HT1080 (cell line): ENCODE results near the gene CYREN. TPM values are rescaled to one million over a fixed set of nuclear protein-coding genes. Genes with fewer than 3 reads are reported as not detected.
"Not testable (repeated sequence)": the region's sequence is repeated elsewhere in the genome, so short reads cannot be mapped to it uniquely, and the experiment has no call there.

Experiments
- DNase-seq: peaks from one replicate; pipeline ENCODE4 v3.0.0-alpha.2; 2015; ENCODE audit warnings: low read depth
- total RNA-seq: library from RNA; depleted of rRNA; stranded (reverse); fragments of >200 nt; shearing (Covaris generic); gene quantifications from 2 replicates; pipeline ENCODE4 v1.2.3, GENCODE V29; 2014

Gene CYREN
- total RNA-seq, 1 experiment from 2014 or later = 69.9 TPM

GRCh38 chr7:135179321-135179925, 8.9 kb upstream of the CYREN start:
- no peak for DNase-seq

DNA sequence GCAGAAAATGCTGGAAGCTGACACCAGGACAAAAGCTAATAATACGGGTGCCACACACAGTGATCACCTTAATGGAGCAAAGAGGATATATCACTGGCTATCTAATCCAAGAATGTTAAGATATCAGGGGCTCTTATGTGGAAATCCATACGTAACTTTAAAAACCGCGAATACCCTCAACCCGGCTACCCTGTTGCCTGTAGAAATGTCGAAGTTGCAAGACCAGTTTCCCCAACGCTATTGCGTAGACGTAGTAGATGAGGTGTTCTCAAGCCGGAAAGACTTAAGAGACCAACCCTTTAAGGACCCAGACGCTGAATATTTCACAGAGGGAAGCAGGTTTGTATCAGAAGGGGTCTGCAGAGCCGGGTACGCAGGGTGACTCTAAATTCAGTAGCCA, 7.9 kb upstream of the CYREN start:
- DNase-seq = no peak

DNA sequence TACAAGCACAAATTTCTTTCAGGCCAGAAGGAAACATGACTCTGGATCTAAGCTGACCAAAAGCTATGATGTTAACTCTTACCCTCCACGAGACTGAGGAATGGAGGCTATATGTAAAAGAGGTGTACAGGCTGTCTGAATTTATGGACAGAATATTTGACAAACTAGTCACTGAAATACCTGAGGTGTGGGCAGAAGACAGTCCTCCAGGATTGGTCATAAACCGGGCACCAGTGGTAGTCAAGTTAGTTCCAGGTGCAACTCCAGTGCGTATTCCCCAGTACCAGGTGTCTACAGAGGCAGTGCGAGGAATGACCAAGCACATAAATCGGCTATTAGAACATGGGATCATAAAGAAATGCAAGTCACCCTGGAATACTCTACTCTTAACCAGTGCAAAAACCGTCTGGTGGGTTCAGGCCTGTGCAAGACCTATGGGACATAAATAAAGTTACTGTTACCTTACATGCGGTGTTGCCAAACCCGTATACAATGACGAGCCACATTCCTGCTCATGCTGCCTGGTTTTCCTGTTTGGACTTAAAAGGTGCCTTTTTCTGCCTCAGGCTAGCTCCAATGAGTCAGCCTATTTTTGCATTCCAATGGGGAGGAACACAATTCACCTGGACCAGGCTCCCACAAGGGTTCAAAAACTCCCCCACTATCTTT, 6.7 kb upstream of the CYREN start:
- DNase-seq = peak; percentile 32

- no peak for DNase-seq
These were observed 5.4 kb upstream of the CYREN start for GRCh38 chr7:135175931-135176330.

- DNase-seq = no peak
These were observed 4.4 kb upstream of the CYREN start for GRCh38 chr7:135174941-135175340.

DNA sequence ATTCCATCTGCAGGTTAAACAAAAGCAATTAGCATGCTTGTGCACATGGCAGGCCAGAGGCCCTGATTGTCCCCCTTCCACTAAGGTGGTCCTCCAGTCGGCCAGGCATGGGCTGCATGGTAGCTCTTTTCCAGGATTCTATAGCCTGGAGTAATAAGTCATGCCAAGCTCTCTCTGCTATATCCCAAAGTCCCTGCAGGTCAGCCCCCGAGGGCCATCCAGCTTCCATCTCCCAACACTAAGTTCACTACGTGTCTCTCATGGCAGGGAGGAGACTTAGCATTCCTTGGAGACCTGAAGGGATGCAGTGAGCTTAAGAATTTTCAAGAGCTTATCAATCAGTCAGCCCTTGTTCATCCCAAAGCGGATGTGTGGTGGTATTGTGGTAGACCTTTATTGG, 3.4 kb upstream of the CYREN start:
- not testable (repeated sequence) for DNase-seq

GRCh38 chr7:135171581-135172291, 1.2 kb upstream of the CYREN start:
- not testable (repeated sequence) for DNase-seq

GRCh38 chr7:135170998-135171481, 533 bp upstream of the CYREN start:
- DNase-seq = not testable (repeated sequence)

DNA sequence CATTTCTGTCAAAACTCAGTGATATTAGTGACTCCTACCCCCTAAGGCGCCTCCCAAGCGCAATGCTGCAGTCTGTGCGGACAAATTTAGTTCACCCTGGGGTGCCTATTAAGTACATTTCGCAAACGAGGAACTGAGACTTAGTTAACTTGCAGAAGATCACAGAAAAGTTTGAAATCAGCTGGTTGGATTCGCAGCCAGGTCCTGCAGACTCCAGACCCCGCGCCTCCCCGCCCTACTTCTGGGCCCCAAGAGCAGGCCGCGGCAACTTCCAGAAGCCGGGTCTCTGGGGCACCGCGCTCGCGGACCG, 588 bp downstream of the CYREN start:
- peak; percentile 8 for DNase-seq

DNA sequence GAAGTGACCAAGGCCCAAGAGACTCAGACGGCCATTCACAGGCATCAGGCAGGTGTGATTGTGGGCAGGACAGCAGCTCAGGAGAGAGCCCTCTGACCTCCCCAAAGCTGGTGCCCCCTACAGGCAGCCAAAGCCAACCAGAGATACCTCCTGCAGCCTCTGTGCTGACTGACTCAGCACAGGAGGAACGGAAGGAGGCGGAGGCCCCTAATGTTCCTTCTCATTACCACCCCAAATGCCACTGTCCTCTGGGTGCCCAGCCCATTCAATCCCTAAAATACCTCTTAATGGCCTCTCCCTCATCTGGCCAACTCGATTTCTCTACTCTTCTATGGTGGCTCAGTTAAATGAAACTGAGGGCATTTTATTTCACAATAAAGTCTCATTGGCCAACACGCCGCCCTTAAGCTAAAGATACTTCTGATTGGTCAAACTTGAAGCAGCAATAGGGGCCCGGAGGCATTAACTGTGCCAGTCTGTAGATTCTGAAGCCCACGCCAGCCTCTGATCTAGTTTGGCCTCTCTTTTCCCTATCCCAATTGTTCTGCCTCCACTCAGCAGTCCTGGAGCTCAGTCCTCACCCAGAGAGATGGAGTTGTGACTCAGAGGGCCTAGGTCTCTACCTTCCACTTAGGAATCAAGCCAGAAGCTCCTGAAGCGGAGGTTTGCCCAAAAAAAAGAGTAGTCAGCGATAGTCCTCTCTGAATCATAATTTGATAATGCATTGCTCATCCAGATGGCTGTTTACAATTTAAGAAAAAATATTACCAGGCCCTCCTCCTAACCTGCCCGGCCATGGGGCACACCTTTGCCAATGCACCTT, 1.2 kb downstream of the CYREN start:
- peak; percentile 44 for DNase-seq

GRCh38 chr7:135168489-135169140, 1.9 kb downstream of the CYREN start:
- DNase-seq = no peak

- no peak for DNase-seq
These were observed 2.5 kb downstream of the CYREN start for GRCh38 chr7:135168001-135168400.

DNA sequence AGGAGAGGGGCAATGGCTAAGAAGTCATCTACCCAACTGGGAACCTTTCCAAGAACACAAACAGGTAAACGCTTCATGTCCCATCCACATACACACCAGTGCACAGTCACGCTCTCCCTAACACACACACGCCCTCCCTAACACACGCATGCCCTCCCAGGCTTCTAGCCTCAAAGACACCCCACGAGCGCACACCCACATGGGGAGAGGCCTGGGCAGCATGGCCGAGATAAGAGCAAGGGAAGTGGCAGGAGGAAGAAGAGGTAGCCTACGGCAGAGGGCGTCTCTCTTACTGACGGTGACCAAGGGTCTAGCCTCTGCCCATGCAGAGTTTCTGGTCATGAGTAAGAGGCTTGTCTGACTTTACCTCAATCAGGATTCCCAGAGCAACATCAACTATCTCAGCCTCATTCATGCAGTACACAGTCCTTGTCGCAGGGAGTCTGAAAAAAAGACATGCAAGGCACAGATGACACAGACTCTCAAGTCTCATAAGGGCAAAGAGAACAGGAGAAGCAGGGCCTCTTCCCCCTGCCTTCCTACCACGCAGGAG, 3.1 kb downstream of the CYREN start:
- DNase-seq = no peak

DNA sequence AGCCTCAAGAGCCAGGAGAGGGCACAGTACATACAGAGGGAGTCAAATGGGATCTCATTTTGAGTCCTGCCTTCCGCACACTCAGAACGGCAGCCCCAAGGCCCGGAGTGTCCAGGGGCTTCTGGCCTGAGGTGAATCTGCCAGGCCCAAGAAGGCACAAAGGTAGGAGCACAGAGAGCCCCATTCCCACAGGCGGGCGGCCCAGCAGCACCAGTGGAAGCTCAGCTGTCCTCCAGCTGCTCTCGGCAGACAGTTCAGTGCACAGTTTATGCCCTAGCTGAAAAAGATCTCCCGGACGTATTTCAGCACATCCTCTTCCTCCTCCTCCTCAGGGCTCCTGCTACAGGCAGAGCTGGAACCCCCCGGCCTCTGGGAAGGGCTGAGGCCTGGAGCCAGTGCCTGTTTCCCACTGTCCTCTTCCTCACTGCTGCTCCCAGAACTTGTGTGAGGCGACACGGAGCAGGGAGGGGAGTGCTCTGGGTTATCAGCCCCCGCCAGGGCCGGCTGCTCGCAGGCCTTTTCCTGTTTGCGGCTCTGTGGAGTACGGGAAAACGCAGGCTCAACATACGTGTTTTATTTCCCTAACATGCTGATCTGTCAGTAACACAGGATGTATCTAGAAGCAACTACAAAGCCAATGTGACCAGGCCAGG, 4.0 kb downstream of the CYREN start:
- no peak for DNase-seq

DNA sequence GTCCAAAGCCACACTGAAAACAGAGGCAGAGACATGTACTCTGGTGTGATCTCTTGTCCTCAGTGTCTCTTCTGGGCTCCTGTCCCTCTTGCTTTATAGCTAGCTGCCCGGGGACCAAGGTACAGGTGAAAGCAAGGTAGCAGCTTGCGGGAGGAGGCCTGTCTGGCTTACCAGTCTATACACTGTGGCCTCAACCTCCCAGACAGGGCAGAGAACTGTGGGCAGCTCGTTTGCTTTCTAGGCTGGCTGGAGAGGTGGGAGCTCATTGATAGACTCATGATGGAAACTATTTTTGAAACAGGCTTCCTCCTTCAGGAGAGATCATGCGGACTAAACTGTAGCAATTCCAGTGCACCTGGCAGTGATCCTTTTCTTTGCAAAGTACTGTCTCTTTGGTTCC, 4.6 kb downstream of the CYREN start:
- DNase-seq = no peak

- no peak for DNase-seq
These were observed 6.0 kb downstream of the CYREN start for GRCh38 chr7:135164357-135165061.

GRCh38 chr7:135162382-135163001, 8.0 kb downstream of the CYREN start:
- DNase-seq = no peak

DNA sequence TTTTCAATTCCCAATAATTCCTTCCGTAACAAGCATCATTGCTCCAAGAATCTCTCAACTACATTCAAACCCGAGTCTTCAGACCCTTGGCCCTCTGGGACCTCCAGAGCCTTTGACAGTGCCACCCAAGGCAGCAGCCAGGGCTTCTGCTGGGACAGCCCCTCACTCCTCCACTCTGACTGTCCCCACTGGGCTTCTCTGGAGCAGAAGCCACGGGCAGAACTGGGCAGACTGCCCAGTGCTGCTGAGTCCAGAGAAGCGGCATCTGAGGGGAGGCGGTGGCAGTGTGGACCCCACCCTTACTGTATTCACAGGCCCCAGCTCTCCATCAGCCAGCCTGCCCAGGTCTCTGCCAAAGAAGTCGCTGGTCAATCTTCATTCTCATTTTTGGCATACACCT, 8.8 kb downstream of the CYREN start:
- no peak for DNase-seq
